ENCODE data around the gene GINS1.

- TF ChIP-seq POLR2A (IDR thresholded peaks at IDR 0.05; ENCODE audit: low read length) (peak; percentile 85), GATA1 (IDR thresholded peaks at IDR 0.05; ENCODE audit: low read depth, low read length) (no peak)
These were observed at the start of gene GINS1 for GRCh38 chr20:25407311-25408169.

Data from erythroblast (primary cell).